OCI-LY1 (cell line): ENCODE results near the gene ERICH6.

Source experiments
- H2AFZ ChIP-seq: fragments of 200-600 bp; sonication (generic), shearing (Covaris generic); 2 replicates; pipeline ENCODE4 v1.6.0; 2014; ENCODE audit warnings: antibody characterized with exemption, mild to moderate bottlenecking, low read length
- H3F3A ChIP-seq: fragments of 200-600 bp; sonication (generic), shearing (Covaris generic); 2 replicates; pipeline ENCODE4 v1.6.0; 2014; ENCODE audit warnings: mild to moderate bottlenecking, antibody characterized with exemption, low read length, moderate library complexity; ENCODE audit not compliant: insufficient read depth
- H3K27ac ChIP-seq: fragments of 200-600 bp; sonication (generic); 2 replicates; pipeline ENCODE4 v1.5.1; 2014; ENCODE audit warnings: low read length, mixed run types, mild to moderate bottlenecking, low read depth; ENCODE audit not compliant: poor library complexity, severe bottlenecking
- H3K27me3 ChIP-seq: fragments of 200-600 bp; sonication (generic); 2 replicates; pipeline ENCODE4 v1.6.0; 2014; ENCODE audit warnings: antibody characterized with exemption, mild to moderate bottlenecking, low read length, moderate library complexity; ENCODE audit not compliant: insufficient read depth
- H3K36me3 ChIP-seq: fragments of 200-600 bp; sonication (generic); 2 replicates; pipeline ENCODE4 v1.6.1; 2014; ENCODE audit warnings: mild to moderate bottlenecking, antibody characterized with exemption, low read length, moderate library complexity, mixed read lengths; ENCODE audit not compliant: insufficient read depth
- H3K4me1 ChIP-seq: fragments of 200-600 bp; sonication (generic); 2 replicates; pipeline ENCODE4 v1.5.1; 2014; ENCODE audit warnings: mild to moderate bottlenecking, low read length, moderate library complexity; ENCODE audit not compliant: insufficient read depth, severe bottlenecking
- H3K4me2 ChIP-seq: fragments of 200-600 bp; sonication (generic), shearing (Covaris generic); 2 replicates; pipeline ENCODE4 v1.6.1; 2014; ENCODE audit warnings: low read length
- H3K4me3 ChIP-seq: fragments of 200-600 bp; sonication (generic); 2 replicates; pipeline ENCODE4 v1.5.1; 2014; ENCODE audit warnings: low read length, low read depth, mild to moderate bottlenecking, mixed read lengths; ENCODE audit not compliant: poor library complexity, severe bottlenecking
- H3K79me2 ChIP-seq: fragments of 200-600 bp; shearing (Covaris generic); 2 replicates; pipeline ENCODE4 v1.6.1; 2016; ENCODE audit warnings: mixed run types, low read length, mixed read lengths; ENCODE audit not compliant: insufficient read depth
- H3K9ac ChIP-seq: fragments of 200-600 bp; sonication (generic), shearing (Covaris generic); 2 replicates; pipeline ENCODE4 v1.6.1; 2014; ENCODE audit warnings: mild to moderate bottlenecking, low read length, mixed read lengths
- H3K9me2 ChIP-seq: fragments of 200-600 bp; sonication (generic), shearing (Covaris generic); 2 replicates; pipeline ENCODE4 v1.6.1; 2014; ENCODE audit warnings: low read depth, mild to moderate bottlenecking, low read length, mixed read lengths
- H3K9me3 ChIP-seq: fragments of 200-600 bp; shearing (Covaris generic); 2 replicates; pipeline ENCODE4 v1.6.1; 2014; ENCODE audit warnings: low read length, mixed read lengths
- H4K20me1 ChIP-seq: fragments of 200-600 bp; sonication (generic), shearing (Covaris generic); 2 replicates; pipeline ENCODE4 v1.6.0; 2016; ENCODE audit warnings: mild to moderate bottlenecking, low read length; ENCODE audit not compliant: insufficient read depth
- CTCF ChIP-seq: fragments of 200-600 bp; sonication (generic), shearing (Covaris generic); IDR thresholded peaks from 2 replicates; pipeline ENCODE4 v1.5.1; 2017; ENCODE audit warnings: mild to moderate bottlenecking, antibody characterized with exemption, low read length, moderate library complexity, mixed read lengths
- EZH2 ChIP-seq: fragments of 200-600 bp; sonication (generic), shearing (Covaris generic); IDR thresholded peaks from 2 replicates; pipeline ENCODE4 v1.8.0; 2017; ENCODE audit warnings: borderline replicate concordance, mixed run types, mild to moderate bottlenecking, antibody characterized with exemption, low read length, moderate library complexity, mixed read lengths

Gene ERICH6

DNA sequence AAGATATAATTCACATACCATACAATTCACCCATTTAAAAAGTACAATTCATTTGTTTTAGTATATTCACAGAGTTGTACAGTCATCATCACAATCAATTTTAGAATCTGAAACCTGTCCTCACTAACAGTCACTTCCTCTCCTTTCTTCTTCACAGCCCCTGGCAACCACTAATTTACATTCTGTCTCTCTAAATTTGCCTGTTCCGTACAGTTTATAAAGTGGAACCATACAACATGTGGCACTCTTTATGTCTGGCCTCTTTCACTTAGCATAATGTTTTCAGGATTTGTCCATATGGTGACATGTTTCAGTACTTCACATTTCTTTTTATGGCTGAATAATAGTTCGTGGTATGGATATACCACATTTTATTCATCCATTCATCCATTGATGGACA lies 22.7 kb downstream of the ERICH6 start:
- H3K4me2 ChIP-seq: no peak overlapping the region

GRCh38 chr3:150680562-150680961 lies 23.2 kb downstream of the ERICH6 start:
- TF ChIP-seq EZH2: no peak
- no peak for TF ChIP-seq CTCF
- peaks cover 23% of the 10 kb centered on the region for H3K9me3 ChIP-seq

More for the DNA sequence above, 22.7 kb downstream of the ERICH6 start:
- no peaks in the 10 kb centered on the region for H3K36me3 ChIP-seq
- TF ChIP-seq EZH2: no peak
- no peak for TF ChIP-seq CTCF
- no peaks in the 10 kb centered on the region for H4K20me1 ChIP-seq
- no peaks in the 10 kb centered on the region for H3K27me3 ChIP-seq
- H3K27ac ChIP-seq: no peak overlapping the region
- H3F3A ChIP-seq: no peaks in the 10 kb centered on the region
- no peaks in the 10 kb centered on the region for H3K79me2 ChIP-seq
- no peaks in the 10 kb centered on the region for H3K9me2 ChIP-seq
- H3K4me3 ChIP-seq: no peak overlapping the region
- 0 out of 2 replicates have a peak overlapping the region, but pooled peaks have one; percentile 19 for H2AFZ ChIP-seq
- peaks cover 11% of the 10 kb centered on the region for H3K4me1 ChIP-seq
- no peak overlapping the region for H3K9ac ChIP-seq
- H3K9me3 ChIP-seq: peaks cover 18% of the 10 kb centered on the region

GRCh38 chr3:150675587-150675986 lies 28.1 kb downstream of the ERICH6 start:
- Histone ChIP-seq H3K4me2 (no peak overlapping the region), H3K79me2 (no peaks in the 10 kb centered on the region), H3K9ac (no peak overlapping the region), H3K36me3 (no peaks in the 10 kb centered on the region), H2AFZ (no peak overlapping the region), H3K9me3 (peaks cover 20% of the 10 kb centered on the region), H3F3A (no peaks in the 10 kb centered on the region), H3K27ac (no peak overlapping the region), H3K9me2 (no peaks in the 10 kb centered on the region), H4K20me1 (no peaks in the 10 kb centered on the region), H3K4me1 (peaks cover 2% of the 10 kb centered on the region), H3K27me3 (no peaks in the 10 kb centered on the region), H3K4me3 (no peak overlapping the region)
- no peak for TF ChIP-seq CTCF

More at GRCh38 chr3:150680562-150680961, 23.2 kb downstream of the ERICH6 start:
- H3K27me3 ChIP-seq: no peaks in the 10 kb centered on the region
- H3K9me2 ChIP-seq: no peaks in the 10 kb centered on the region
- H3K9ac ChIP-seq: no peak overlapping the region
- no peaks in the 10 kb centered on the region for H3K79me2 ChIP-seq
- H3K4me2 ChIP-seq: no peak overlapping the region
- no peaks in the 10 kb centered on the region for H3F3A ChIP-seq
- H2AFZ ChIP-seq: no peak overlapping the region; the same call in 1 of the 2 replicates
- H4K20me1 ChIP-seq: no peaks in the 10 kb centered on the region
- H3K4me1 ChIP-seq: peaks cover 11% of the 10 kb centered on the region
- no peak overlapping the region for H3K4me3 ChIP-seq
- no peak overlapping the region for H3K27ac ChIP-seq
- H3K36me3 ChIP-seq: no peaks in the 10 kb centered on the region
